Measurements from ENCODE around the gene SYT1.
A peak's percentile ranks its signal among the peaks of the same experiment; 100 is the strongest.

Gene SYT1

DNA sequence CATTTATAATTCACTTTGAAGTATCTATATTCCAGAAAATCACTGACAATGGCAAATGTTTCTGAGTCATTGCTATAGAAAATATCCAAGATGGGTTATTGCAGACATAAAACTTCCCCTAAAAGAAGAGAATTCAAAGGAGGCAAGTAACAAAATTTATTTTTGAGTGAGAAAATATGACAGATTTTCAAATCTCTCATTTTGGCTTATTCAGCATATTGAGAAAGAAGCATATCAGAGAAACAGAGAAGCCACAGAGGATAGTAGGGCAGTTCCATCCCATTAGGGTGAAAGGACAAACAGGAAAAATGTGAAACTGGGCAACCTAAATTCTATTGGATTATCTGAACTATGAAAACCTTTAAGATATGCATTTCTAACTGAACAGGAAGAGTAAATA lies 85.0 kb downstream of the SYT1 start:
- no peak for DNase-seq
- no peak overlapping the region for H3K27ac ChIP-seq
- H3K36me3 ChIP-seq, result no peaks in the 10 kb centered on the region; the same call in 1 of the 2 replicates
- TF ChIP-seq, protein P1, sequence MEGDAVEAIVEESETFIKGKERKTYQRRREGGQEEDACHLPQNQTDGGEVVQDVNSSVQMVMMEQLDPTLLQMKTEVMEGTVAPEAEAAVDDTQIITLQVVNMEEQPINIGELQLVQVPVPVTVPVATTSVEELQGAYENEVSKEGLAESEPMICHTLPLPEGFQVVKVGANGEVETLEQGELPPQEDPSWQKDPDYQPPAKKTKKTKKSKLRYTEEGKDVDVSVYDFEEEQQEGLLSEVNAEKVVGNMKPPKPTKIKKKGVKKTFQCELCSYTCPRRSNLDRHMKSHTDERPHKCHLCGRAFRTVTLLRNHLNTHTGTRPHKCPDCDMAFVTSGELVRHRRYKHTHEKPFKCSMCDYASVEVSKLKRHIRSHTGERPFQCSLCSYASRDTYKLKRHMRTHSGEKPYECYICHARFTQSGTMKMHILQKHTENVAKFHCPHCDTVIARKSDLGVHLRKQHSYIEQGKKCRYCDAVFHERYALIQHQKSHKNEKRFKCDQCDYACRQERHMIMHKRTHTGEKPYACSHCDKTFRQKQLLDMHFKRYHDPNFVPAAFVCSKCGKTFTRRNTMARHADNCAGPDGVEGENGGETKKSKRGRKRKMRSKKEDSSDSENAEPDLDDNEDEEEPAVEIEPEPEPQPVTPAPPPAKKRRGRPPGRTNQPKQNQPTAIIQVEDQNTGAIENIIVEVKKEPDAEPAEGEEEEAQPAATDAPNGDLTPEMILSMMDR (IDR thresholded peaks at IDR 0.05; ENCODE audit: low read depth, low read length), result no peak
- H3K27me3 ChIP-seq (ENCODE audit: insufficient read depth, low read depth, severe bottlenecking), result no peaks in the 10 kb centered on the region
- H3K4me3 ChIP-seq (ENCODE audit: low read depth, low read length), result no peak overlapping the region
- no peaks in the 10 kb centered on the region for H3K9me3 ChIP-seq (ENCODE audit: severe bottlenecking)

DNA sequence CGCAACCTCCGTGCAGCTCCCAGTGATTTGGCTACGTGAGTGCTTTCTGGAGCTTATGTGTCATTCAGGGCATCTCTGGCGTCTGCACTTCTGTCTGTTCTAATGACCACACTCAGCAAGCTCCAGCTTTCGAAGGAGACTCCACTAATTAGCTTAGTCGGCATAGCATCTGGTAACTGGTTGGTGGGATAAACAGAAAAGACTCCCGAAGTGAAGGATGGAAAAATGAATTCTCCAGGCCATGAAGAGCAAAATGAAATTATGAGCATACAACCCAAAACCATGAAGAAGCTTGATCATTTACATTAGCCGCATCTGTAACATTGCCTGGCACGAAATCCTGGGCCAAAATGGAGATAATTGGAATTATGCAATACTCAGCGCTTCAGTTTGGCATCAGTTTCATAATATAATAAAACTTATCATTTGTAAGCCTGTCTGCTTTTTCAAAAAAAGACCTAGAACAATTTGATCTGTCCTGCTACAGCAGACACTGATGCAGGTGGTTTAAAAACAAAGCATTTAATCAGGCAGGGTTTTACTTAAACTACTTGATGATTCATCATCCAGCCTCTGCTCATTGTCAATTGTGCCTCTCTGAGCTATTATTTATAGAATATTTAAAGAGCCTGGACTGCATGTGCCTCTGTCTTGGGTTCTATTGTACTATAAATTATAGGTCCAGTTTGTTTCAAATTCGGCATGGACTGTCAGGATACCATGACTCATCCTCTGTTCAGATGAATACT lies 87.4 kb downstream of the SYT1 start:
- no peaks in the 10 kb centered on the region for H3K9me3 ChIP-seq (ENCODE audit: severe bottlenecking)
- H3K27me3 ChIP-seq (ENCODE audit: insufficient read depth, low read depth, severe bottlenecking), result no peaks in the 10 kb centered on the region
- no peaks in the 10 kb centered on the region; the same call in 1 of the 2 replicates for H3K36me3 ChIP-seq
- peak overlapping the region; percentile 61 for H3K27ac ChIP-seq
- DNase-seq, result peak; percentile 75
- H3K4me3 ChIP-seq (ENCODE audit: low read depth, low read length), result no peak overlapping the region
- TF ChIP-seq, protein P1 (IDR thresholded peaks at IDR 0.05; ENCODE audit: low read depth, low read length), result no peak

DNA sequence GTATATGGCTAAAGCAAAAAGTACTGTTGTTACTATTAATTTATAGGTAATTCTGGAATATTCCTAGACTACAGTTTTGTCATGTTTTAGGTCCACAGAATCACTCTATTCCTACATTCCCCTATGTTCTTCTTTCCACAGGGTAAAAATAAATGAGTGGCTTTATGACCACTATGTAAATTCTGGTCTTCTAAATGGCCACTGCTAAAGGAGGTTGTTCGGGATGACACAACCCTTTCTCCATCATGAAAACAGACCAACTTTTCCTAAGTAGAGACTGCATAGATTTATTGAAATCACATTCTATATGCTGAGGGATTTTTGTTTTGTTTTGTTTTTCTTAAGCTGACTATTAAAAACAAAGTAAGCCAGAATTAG lies 88.0 kb downstream of the SYT1 start:
- no peak overlapping the region for H3K4me3 ChIP-seq (ENCODE audit: low read depth, low read length)
- no peak for DNase-seq
- no peaks in the 10 kb centered on the region for H3K27me3 ChIP-seq (ENCODE audit: insufficient read depth, low read depth, severe bottlenecking)
- TF ChIP-seq, protein P1 (IDR thresholded peaks at IDR 0.05; ENCODE audit: low read depth, low read length), result no peak
- H3K27ac ChIP-seq, result peak overlapping the region; percentile 61
- H3K36me3 ChIP-seq, result no peaks in the 10 kb centered on the region; the same call in 1 of the 2 replicates
- H3K9me3 ChIP-seq (ENCODE audit: severe bottlenecking), result no peaks in the 10 kb centered on the region

DNA sequence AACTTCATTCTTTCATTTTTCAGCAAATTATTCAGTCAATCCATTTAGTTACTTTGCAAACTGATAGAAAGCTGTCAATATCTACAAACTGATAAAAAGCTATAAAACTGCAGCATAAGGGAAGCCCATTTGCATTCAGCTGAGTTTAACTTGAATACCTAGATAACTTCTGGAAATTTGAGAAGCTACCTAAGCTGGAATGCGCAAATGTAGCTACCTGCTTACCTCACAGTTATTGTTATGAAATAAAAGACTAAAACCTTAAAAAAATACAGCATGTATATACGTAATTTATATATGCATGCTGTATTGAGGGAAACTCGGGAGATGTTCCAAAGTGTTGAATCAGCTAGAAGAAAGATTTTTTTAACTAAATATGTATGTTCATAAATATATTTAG lies 94.4 kb downstream of the SYT1 start:
- TF ChIP-seq, protein P1 (IDR thresholded peaks at IDR 0.05; ENCODE audit: low read depth, low read length), result no peak
- H3K4me3 ChIP-seq (ENCODE audit: low read depth, low read length), result no peak overlapping the region
- H3K27ac ChIP-seq, result no peak overlapping the region
- H3K9me3 ChIP-seq (ENCODE audit: severe bottlenecking), result no peaks in the 10 kb centered on the region
- H3K36me3 ChIP-seq, result no peaks in the 10 kb centered on the region
- no peaks in the 10 kb centered on the region for H3K27me3 ChIP-seq (ENCODE audit: insufficient read depth, low read depth, severe bottlenecking)
- no peak for DNase-seq

DNA sequence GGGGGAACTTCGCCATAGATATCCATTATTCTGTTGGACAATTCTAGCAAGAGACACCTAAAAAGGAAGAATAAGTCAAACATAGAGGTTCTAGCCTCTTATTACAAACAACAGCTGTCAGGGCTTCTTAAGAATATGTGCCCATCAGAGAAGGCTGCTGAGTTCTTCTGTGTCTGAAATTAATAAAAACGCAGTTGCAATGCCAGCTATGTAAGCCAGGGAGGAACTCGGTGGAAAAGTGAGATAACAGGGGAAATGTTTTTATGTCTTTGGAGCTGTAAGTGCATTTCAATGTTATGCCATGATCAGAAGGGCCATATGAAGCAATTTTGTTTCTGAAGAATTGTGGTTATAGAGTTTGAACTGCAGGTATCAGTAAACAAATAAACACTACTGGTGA lies 95.0 kb downstream of the SYT1 start:
- TF ChIP-seq, protein P1 (IDR thresholded peaks at IDR 0.05; ENCODE audit: low read depth, low read length), result no peak
- no peak for DNase-seq
- no peaks in the 10 kb centered on the region for H3K36me3 ChIP-seq

DNA sequence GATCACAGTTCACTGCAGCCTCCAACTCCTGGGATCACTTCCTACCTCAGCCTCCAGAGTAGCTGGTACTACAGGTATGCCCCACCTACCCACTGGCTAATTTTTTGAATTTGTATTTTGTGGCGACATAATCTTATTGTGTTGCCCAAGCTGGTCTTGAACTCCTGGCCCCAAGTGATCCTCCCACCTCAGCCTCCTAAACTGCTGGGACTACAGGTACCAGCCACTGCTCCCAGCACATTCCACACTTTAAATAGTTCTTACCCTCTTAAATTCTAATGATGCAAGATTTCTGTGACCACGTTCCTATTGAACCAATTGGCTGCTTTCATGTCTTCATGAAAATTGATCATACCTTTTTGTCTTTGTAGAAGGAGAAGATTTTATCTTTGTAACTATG lies 96.6 kb downstream of the SYT1 start:
- Histone ChIP-seq H3K27ac (no peak overlapping the region), H3K27me3 (ENCODE audit: insufficient read depth, low read depth, severe bottlenecking) (no peaks in the 10 kb centered on the region), H3K4me3 (ENCODE audit: low read depth, low read length) (no peak overlapping the region), H3K36me3 (no peaks in the 10 kb centered on the region), H3K9me3 (ENCODE audit: severe bottlenecking) (no peaks in the 10 kb centered on the region)
- TF ChIP-seq, protein P1 (IDR thresholded peaks at IDR 0.05; ENCODE audit: low read depth, low read length), result no peak
- DNase-seq, result no peak

More for the DNA sequence above, 95.0 kb downstream of the SYT1 start:
- Histone ChIP-seq H3K4me3 (ENCODE audit: low read depth, low read length) (no peak overlapping the region), H3K27me3 (ENCODE audit: insufficient read depth, low read depth, severe bottlenecking) (no peaks in the 10 kb centered on the region), H3K27ac (no peak overlapping the region), H3K9me3 (ENCODE audit: severe bottlenecking) (no peaks in the 10 kb centered on the region)
